ENCODE measurements around the gene PTPN2. TPM values are rescaled to one million over a fixed set of nuclear protein-coding genes. Genes with fewer than 3 reads are reported as not detected.
A peak's percentile ranks its signal among the peaks of the same experiment; 100 is the strongest.

The PTPN2 gene
- total and polyA plus RNA-seq, 3 experiments from 2014 or later = 52.6 to 91.9 (median 60.3) TPM

- peaks cover 9 to 16% of the 10 kb centered on the region in 2 donors for H3K27me3 Mint-ChIP-seq
- H3K9me3 Mint-ChIP-seq = no peaks in the 10 kb centered on the region
- CTCF ChIA-PET = interaction anchor here (1.0 to 4.8 kb wide), 6 partner anchors 13 to 166 kb away, joined by 3 to 35 read pairs (median 10); no protein-coding TSS in a partner anchor
- H3K4me3 ChIP-seq (ENCODE audit: low read length) = no peak overlapping the region
- no peak overlapping the region for H3K27ac ChIP-seq (ENCODE audit: low read depth, low read length)
- no peaks in the 10 kb centered on the region for H3K36me3 Mint-ChIP-seq
- no peaks in the 10 kb centered on the region for H3K36me3 ChIP-seq (ENCODE audit: insufficient read depth, low read length)
- H3K4me1 ChIP-seq (ENCODE audit: insufficient read depth, low read length) = no peaks in the 10 kb centered on the region
- no peak for DNase-seq
- peaks cover 6 to 20% (median 13%) of the 10 kb centered on the region in 3 donors for H3K4me1 Mint-ChIP-seq
- no peaks in the 10 kb centered on the region for H3K27me3 ChIP-seq (ENCODE audit: insufficient read depth, low read length, poor library complexity, severe bottlenecking)
- no peaks in the 10 kb centered on the region for H3K9me3 ChIP-seq (ENCODE audit: low read length)
- H3K27ac Mint-ChIP-seq = no peak overlapping the region
- H3K4me3 Mint-ChIP-seq = no peak overlapping the region
- POLR2A ChIA-PET = no interaction called here
Measured at GRCh38 chr18:12890964-12891363, 6.9 kb upstream of the PTPN2 start.

GRCh38 chr18:12886498-12887126 lies 2.6 kb upstream of the PTPN2 start:
- Histone ChIP-seq H3K4me1 (ENCODE audit: insufficient read depth, low read length) (peaks cover 23% of the 10 kb centered on the region), H3K9me3 (ENCODE audit: low read length) (no peaks in the 10 kb centered on the region), H3K27ac (ENCODE audit: low read depth, low read length) (no peak overlapping the region), H3K27me3 (ENCODE audit: insufficient read depth, low read length, poor library complexity, severe bottlenecking) (no peaks in the 10 kb centered on the region), H3K36me3 (ENCODE audit: insufficient read depth, low read length) (no peaks in the 10 kb centered on the region), H3K4me3 (ENCODE audit: low read length) (no peak overlapping the region)
- ChIA-PET POLR2A (no interaction called here), CTCF (interaction anchor here (0.8 to 1.4 kb wide), 4 partner anchors 21 to 47 kb away, joined by 3 to 9 read pairs (median 4); no protein-coding TSS in a partner anchor)
- H3K9me3 Mint-ChIP-seq = peaks cover 0 to 2% (median 0%) of the 10 kb centered on the region in 5 donors
- peaks cover 0 to 9% of the 10 kb centered on the region in 2 donors for H3K27me3 Mint-ChIP-seq
- peaks cover 27 to 45% (median 39%) of the 10 kb centered on the region in 3 donors for H3K4me1 Mint-ChIP-seq
- peak overlapping the region in 2 of 7 donors; percentile 30 to 55 for H3K4me3 Mint-ChIP-seq
- H3K27ac Mint-ChIP-seq = peak overlapping the region; percentile 9 to 89 (median 70)
- peaks cover 0 to 8% (median 0%) of the 10 kb centered on the region in 3 donors for H3K36me3 Mint-ChIP-seq
- no peak for DNase-seq

GRCh38 chr18:12885500-12885899 lies 1.5 kb upstream of the PTPN2 start:
- Mint-ChIP-seq H3K27ac (peak overlapping the region; percentile 55 to 99 (median 98)), H3K36me3 (peaks cover 0 to 11% (median 3%) of the 10 kb centered on the region in 3 donors), H3K4me1 (peaks cover 38 to 56% (median 51%) of the 10 kb centered on the region in 3 donors), H3K9me3 (peaks cover 0 to 2% (median 0%) of the 10 kb centered on the region in 5 donors), H3K27me3 (peaks cover 0 to 9% of the 10 kb centered on the region in 2 donors), H3K4me3 (peak overlapping the region in 6 of 7 donors; percentile 25 to 95 (median 61))
- no peaks in the 10 kb centered on the region for H3K36me3 ChIP-seq (ENCODE audit: insufficient read depth, low read length)
- no peak overlapping the region for H3K4me3 ChIP-seq (ENCODE audit: low read length)
- ChIA-PET CTCF (interaction anchor here (0.6 to 3.5 kb wide), 3 partner anchors 8 to 142 kb away, joined by 3 to 20 read pairs (median 4); no protein-coding TSS in a partner anchor), POLR2A (interaction anchor here (0.9 kb wide), 1 partner anchor 109 kb away, joined by 3 read pairs; no protein-coding TSS in a partner anchor)
- H3K4me1 ChIP-seq (ENCODE audit: insufficient read depth, low read length) = peaks cover 34% of the 10 kb centered on the region
- H3K9me3 ChIP-seq (ENCODE audit: low read length) = no peaks in the 10 kb centered on the region
- no peaks in the 10 kb centered on the region for H3K27me3 ChIP-seq (ENCODE audit: insufficient read depth, low read length, poor library complexity, severe bottlenecking)
- H3K27ac ChIP-seq (ENCODE audit: low read depth, low read length) = no peak overlapping the region
- DNase-seq = no peak

GRCh38 chr18:12884406-12885323 lies 628 bp upstream of the PTPN2 start:
- H3K27ac ChIP-seq (ENCODE audit: low read depth, low read length) = peak overlapping the region; percentile 82
- ChIA-PET POLR2A (interaction anchor here (0.9 to 3.0 kb wide), 10 partner anchors 26 to 508 kb away, joined by 3 to 29 read pairs (median 14); partner anchors contain the start of genes AFG3L2, CEP192, CEP76 and PSMG2), CTCF (interaction anchor here (0.6 to 3.5 kb wide), 5 partner anchors 9 to 141 kb away, joined by 3 to 20 read pairs (median 3); no protein-coding TSS in a partner anchor)
- H3K36me3 ChIP-seq (ENCODE audit: insufficient read depth, low read length) = no peaks in the 10 kb centered on the region
- peak overlapping the region; percentile 50 for H3K4me3 ChIP-seq (ENCODE audit: low read length)
- H3K4me1 Mint-ChIP-seq = peaks cover 46 to 64% (median 59%) of the 10 kb centered on the region in 3 donors
- H3K9me3 Mint-ChIP-seq = peaks cover 0 to 2% (median 0%) of the 10 kb centered on the region in 5 donors
- H3K27me3 ChIP-seq (ENCODE audit: insufficient read depth, low read length, poor library complexity, severe bottlenecking) = no peaks in the 10 kb centered on the region
- DNase-seq = no peak
- H3K27me3 Mint-ChIP-seq = peaks cover 0 to 9% of the 10 kb centered on the region in 2 donors
- H3K27ac Mint-ChIP-seq = peak overlapping the region; percentile 87 to 99 (median 98)
- H3K9me3 ChIP-seq (ENCODE audit: low read length) = no peaks in the 10 kb centered on the region
- peak overlapping the region; percentile 89 to 95 (median 93) for H3K4me3 Mint-ChIP-seq
- H3K36me3 Mint-ChIP-seq = peaks cover 0 to 11% (median 5%) of the 10 kb centered on the region in 3 donors
- peaks cover 42% of the 10 kb centered on the region for H3K4me1 ChIP-seq (ENCODE audit: insufficient read depth, low read length)

DNA sequence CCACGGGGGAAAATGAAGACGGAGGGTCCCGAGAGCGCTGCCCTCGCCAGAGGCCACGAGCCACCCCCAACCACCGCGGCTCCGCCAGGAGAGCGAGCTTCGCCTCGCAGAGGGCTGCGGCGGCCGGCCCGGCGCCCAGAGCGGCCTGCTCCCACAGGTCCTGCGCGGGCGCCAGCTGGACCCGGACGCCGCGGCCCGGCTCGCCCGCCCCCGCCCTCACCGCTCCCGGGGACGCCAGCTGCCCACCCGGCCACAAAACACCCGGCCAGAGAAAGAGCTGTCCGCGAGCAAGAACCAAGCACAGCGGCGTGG lies 709 bp downstream of the PTPN2 start:
- ChIA-PET POLR2A (interaction anchor here (0.6 to 3.0 kb wide), 30 partner anchors 9 to 521 kb away, joined by 3 to 29 read pairs (median 5); partner anchors contain the start of genes AFG3L2, CEP192, CEP76 and PSMG2), CTCF (interaction anchor here (0.7 to 3.5 kb wide), 9 partner anchors 10 to 490 kb away, joined by 3 to 20 read pairs (median 4); no protein-coding TSS in a partner anchor)
- peaks cover 52% of the 10 kb centered on the region for H3K4me1 ChIP-seq (ENCODE audit: insufficient read depth, low read length)
- Mint-ChIP-seq H3K27me3 (peaks cover 0 to 9% of the 10 kb centered on the region in 2 donors), H3K27ac (peak overlapping the region; percentile 87 to 98 (median 95)), H3K4me3 (peak overlapping the region; percentile 91 to 97 (median 94)), H3K36me3 (peaks cover 0 to 11% (median 5%) of the 10 kb centered on the region in 3 donors), H3K9me3 (peaks cover 0 to 2% (median 0%) of the 10 kb centered on the region in 5 donors), H3K4me1 (peaks cover 56 to 77% (median 72%) of the 10 kb centered on the region in 3 donors)
- H3K4me3 ChIP-seq (ENCODE audit: low read length) = peak overlapping the region; percentile 76
- DNase-seq = peak in 1 of 5 donors; percentile 51
- no peaks in the 10 kb centered on the region for H3K9me3 ChIP-seq (ENCODE audit: low read length)
- peak overlapping the region; percentile 97 for H3K27ac ChIP-seq (ENCODE audit: low read depth, low read length)
- no peaks in the 10 kb centered on the region for H3K27me3 ChIP-seq (ENCODE audit: insufficient read depth, low read length, poor library complexity, severe bottlenecking)
- no peaks in the 10 kb centered on the region for H3K36me3 ChIP-seq (ENCODE audit: insufficient read depth, low read length)

DNA sequence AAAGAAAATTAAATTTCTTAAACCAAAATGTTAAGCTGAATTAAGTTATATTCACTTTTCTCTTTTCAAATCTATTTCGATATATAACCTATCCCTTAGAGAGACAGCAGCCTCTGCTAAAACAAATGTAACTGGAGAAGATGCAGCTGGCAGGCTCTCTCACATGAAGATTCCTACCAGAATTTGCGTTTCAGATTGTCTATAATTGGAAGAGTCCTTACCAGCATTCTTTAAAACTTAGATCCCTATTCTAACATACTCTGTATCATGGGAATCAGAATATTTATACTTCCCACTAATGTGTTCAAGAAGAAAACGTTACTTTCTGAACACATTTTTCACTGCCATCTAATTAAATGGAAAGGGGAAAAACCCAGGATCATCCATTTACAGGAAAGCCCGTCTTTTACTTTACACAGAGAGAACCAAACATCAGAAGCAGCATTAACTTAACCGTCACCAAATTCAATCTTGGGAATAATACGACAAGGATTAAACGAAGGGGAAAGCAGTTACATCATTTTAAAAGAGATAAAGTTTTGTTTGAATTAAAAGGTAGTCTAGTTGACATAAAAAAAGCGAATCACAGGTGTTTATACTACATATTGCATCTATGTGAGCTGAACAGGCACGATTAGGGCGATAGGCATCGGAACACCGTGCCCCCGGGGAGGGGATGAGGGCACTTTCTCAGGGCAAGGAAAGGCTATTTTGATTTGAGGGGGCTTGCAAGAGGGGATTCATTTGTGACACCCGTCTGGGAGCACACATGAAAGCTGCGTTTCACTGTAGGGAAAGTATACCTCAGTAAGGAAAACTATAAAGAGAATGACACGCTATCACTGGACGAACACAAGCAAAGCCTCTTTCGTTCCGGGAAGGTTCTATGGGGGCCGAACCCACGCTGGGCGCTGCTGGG lies 1.3 kb downstream of the PTPN2 start:
- ChIA-PET CTCF (interaction anchor here (0.7 to 3.5 kb wide), 10 partner anchors 11 to 490 kb away, joined by 3 to 20 read pairs (median 4); no protein-coding TSS in a partner anchor), POLR2A (interaction anchor here (0.6 to 3.0 kb wide), 32 partner anchors 10 to 520 kb away, joined by 3 to 29 read pairs (median 5); partner anchors contain the start of genes AFG3L2, CEP192, CEP76 and PSMG2)
- peak overlapping the region; percentile 97 for H3K27ac ChIP-seq (ENCODE audit: low read depth, low read length)
- peak overlapping the region; percentile 86 to 98 (median 95) for H3K27ac Mint-ChIP-seq
- H3K27me3 ChIP-seq (ENCODE audit: insufficient read depth, low read length, poor library complexity, severe bottlenecking) = no peaks in the 10 kb centered on the region
- H3K4me1 ChIP-seq (ENCODE audit: insufficient read depth, low read length) = peaks cover 52% of the 10 kb centered on the region
- H3K36me3 ChIP-seq (ENCODE audit: insufficient read depth, low read length) = no peaks in the 10 kb centered on the region
- peaks cover 56 to 77% (median 77%) of the 10 kb centered on the region in 3 donors for H3K4me1 Mint-ChIP-seq
- H3K4me3 Mint-ChIP-seq = peak overlapping the region; percentile 91 to 95 (median 94)
- peaks cover 0 to 2% (median 0%) of the 10 kb centered on the region in 5 donors for H3K9me3 Mint-ChIP-seq
- peaks cover 0 to 9% of the 10 kb centered on the region in 2 donors for H3K27me3 Mint-ChIP-seq
- peak overlapping the region; percentile 76 for H3K4me3 ChIP-seq (ENCODE audit: low read length)
- DNase-seq = no peak
- H3K36me3 Mint-ChIP-seq = peaks cover 0 to 11% (median 5%) of the 10 kb centered on the region in 3 donors
- H3K9me3 ChIP-seq (ENCODE audit: low read length) = no peaks in the 10 kb centered on the region

Data from CD8-positive, alpha-beta memory T cell (primary cell).